ENCODE measurements around the gene DDX17. TPM values are rescaled to one million over a fixed set of nuclear protein-coding genes. Genes with fewer than 3 reads are reported as not detected.

The DDX17 gene
- total and polyA plus RNA-seq, 9 of the 15 experiments (the other 6 are each of a cell fraction or from before 2014, with no cell fraction given), result 17.6 to 421 (median 189) TPM

DNA sequence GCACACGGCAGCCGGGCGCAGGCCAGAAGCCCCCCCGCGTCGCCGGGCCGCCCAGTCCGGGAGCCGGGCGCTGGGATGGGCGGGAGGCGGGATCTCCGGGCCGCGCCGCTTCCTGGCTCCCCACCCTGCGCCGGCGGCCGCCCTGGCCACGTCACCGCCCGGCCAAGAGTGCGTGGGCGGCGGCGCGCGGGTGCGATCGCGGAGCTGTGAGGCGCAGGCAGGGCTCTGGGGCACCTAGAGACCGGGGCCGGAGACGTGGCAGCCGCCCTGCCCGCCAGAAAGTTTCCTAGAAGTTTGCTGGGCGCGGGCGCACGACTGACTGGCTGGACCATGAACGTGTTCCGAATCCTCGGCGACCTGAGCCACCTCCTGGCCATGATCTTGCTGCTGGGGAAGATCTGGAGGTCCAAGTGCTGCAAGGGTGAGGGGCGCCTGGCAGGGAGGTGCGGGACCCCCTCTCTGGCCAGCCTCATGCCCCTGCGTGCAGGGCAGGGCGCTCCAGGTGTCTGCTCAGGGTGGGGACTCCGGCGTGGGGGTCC is 38.1 kb downstream of the DDX17 start, which contains the start of gene KDELR3 (continued):
- TF ChIP-seq ZBTB40 (IDR thresholded peaks at IDR 0.05) (peak; percentile 53), ZBTB40 (CRISPR knock-in tag; IDR thresholded peaks at IDR 0.05) (no peak), PTTG1 (tag; IDR thresholded peaks at IDR 0.05; ENCODE audit: low read depth) (no peak), NCOA2 (IDR thresholded peaks at IDR 0.05; ENCODE audit: partially characterized antibody in 2 of 2) (no peak), ZFX (CRISPR knock-in tag; IDR thresholded peaks at IDR 0.05) (peak; percentile 55), MAFK (IDR thresholded peaks at IDR 0.05; ENCODE audit: low read length) (no peak), ZFP36 (IDR thresholded peaks at IDR 0.05; ENCODE audit: low read depth, low read length, partially characterized antibody) (no peak), CREB3L1 (IDR thresholded peaks at IDR 0.05; ENCODE audit: borderline replicate concordance, low read depth) (peak; percentile 98), TAF1 (IDR thresholded peaks at IDR 0.05; ENCODE audit: control insufficient read depth, extremely low read depth, insufficient read depth, low read length, severe bottlenecking) (peak; percentile 69), CHD1 (IDR thresholded peaks at IDR 0.05; ENCODE audit: low read length) (peak; percentile 20), ZNF274 (IDR thresholded peaks at IDR 0.05; ENCODE audit: borderline replicate concordance, low read depth, low read length) (no peak), ZNF277 (CRISPR knock-in tag; IDR thresholded peaks at IDR 0.05; ENCODE audit: borderline replicate concordance) (no peak), ZFPM2 (CRISPR knock-in tag; IDR thresholded peaks at IDR 0.05) (no peak), EP400 (IDR thresholded peaks at IDR 0.05) (peak; percentile 76; the same call in 1 of the 2 replicates), ZC3H11A (IDR thresholded peaks at IDR 0.05; ENCODE audit: low read depth, low read length) (no peak)
